K562 (cell line): Measurements from ENCODE around the gene BCL7C. TPM values are rescaled to one million over a fixed set of nuclear protein-coding genes. Genes with fewer than 3 reads are reported as not detected.
A peak's percentile ranks its signal among the peaks of the same experiment; 100 is the strongest.

Experiments
- CUX1 ChIP-seq: fragments of 200-800 bp; sonication (Bioruptor generic); IDR thresholded peaks from 2 replicates; pipeline ENCODE4 v1.6.1; 2016; ENCODE audit warnings: missing genetic modification characterization, missing compliant biosample characterization
- E2F6 ChIP-seq, 2 experiments: IDR thresholded peaks; 2 replicates each; pipeline ENCODE4 v1.6.1; 2011; ENCODE audit warnings: borderline replicate concordance in 1 of 2, control low read depth in 1 of 2, low read depth in 1 of 2, low read length in 1 of 2, mild to moderate bottlenecking in 1 of 2, mixed read lengths in 1 of 2, moderate library complexity in 1 of 2; ENCODE audit not compliant: insufficient read depth in 1 of 2, insufficient read length in 1 of 2, poor library complexity in 1 of 2, severe bottlenecking in 1 of 2; ENCODE audit errors: extremely low read depth in 1 of 2
- GABPB1 ChIP-seq: sonication (generic); formaldehyde crosslinking; IDR thresholded peaks from 2 replicates; pipeline ENCODE4 v1.8.0; 2022; ENCODE audit warnings: mild to moderate bottlenecking, missing genetic modification reagents
- GATAD2B ChIP-seq: fragments of 450-650 bp; IDR thresholded peaks from 2 replicates; pipeline ENCODE4 v1.6.1; 2017; ENCODE audit warnings: mild to moderate bottlenecking, borderline replicate concordance
- MTF1 ChIP-seq: fragments of 250-450 bp; sonication (Bioruptor Pico); IDR thresholded peaks from 2 replicates; pipeline ENCODE4 v1.9.0; 2021; ENCODE audit warnings: moderate library complexity, mild to moderate bottlenecking, inconsistent platforms, borderline replicate concordance
- MYC ChIP-seq, 2 experiments: fragments of 250-450 bp in 1 of 2; sonication (Bioruptor Pico) in 1 of 2; IDR thresholded peaks; 2 replicates each; pipeline versions ENCODE4 v1.5.1 to v1.6.1; 2012 to 2021; ENCODE audit warnings: low read depth in 2 of 2, borderline replicate concordance in 1 of 2, improper control_type of control experiment in 1 of 2, low read length in 1 of 2, mild to moderate bottlenecking in 1 of 2, moderate library complexity in 1 of 2
- MYNN ChIP-seq, 2 experiments: sonication (generic); formaldehyde crosslinking in 1 of 2; IDR thresholded peaks; 2 replicates each; pipeline versions ENCODE4 v1.5.0 to v1.6.1; 2016 to 2020; ENCODE audit warnings: antibody characterized with exemption in 1 of 2, missing genetic modification reagents in 1 of 2
- NRF1 ChIP-seq, 2 experiments: fragments of 450-650 bp; IDR thresholded peaks in 1 of 2; conservative IDR thresholded peaks in 1 of 2; 2 replicates each; pipeline ENCODE4 v1.6.1; 2014; ENCODE audit warnings: mild to moderate bottlenecking in 2 of 2
- RAD21 ChIP-seq, 2 experiments: fragments of 250-450 bp in 1 of 2; fragments of 450-650 bp in 1 of 2; sonication (Bioruptor Pico) in 1 of 2; formaldehyde crosslinking in 1 of 2; IDR thresholded peaks in 1 of 2; conservative IDR thresholded peaks in 1 of 2; 2 replicates each; pipeline versions ENCODE4 v1.4.0 to v1.8.0; 2020 to 2022; ENCODE audit warnings: mild to moderate bottlenecking in 2 of 2, moderate library complexity in 1 of 2
- RBM22 ChIP-seq: fragments of 200-400 bp; formaldehyde crosslinking; IDR thresholded peaks from 2 replicates; pipeline ENCODE4 v1.6.1; 2018; ENCODE audit warnings: low read length, low read depth; ENCODE audit not compliant: poor library complexity, severe bottlenecking
- SIN3A ChIP-seq, 2 experiments: fragments of 150-350 bp in 1 of 2; IDR thresholded peaks; 2 replicates each; pipeline ENCODE4 v1.6.1; 2011 to 2016; ENCODE audit warnings: borderline replicate concordance in 2 of 2, low read depth in 2 of 2, low read length in 2 of 2, mild to moderate bottlenecking in 2 of 2, moderate library complexity in 2 of 2; ENCODE audit not compliant: control insufficient read depth in 1 of 2
- ZBTB9 ChIP-seq: fragments of 450-650 bp; formaldehyde crosslinking; IDR thresholded peaks from 2 replicates; pipeline ENCODE4 v1.4.0; 2020; ENCODE audit warnings: mild to moderate bottlenecking, moderate library complexity
- ZNF12 ChIP-seq: sonication (generic); formaldehyde crosslinking; IDR thresholded peaks from 2 replicates; pipeline ENCODE4 v1.4.0; 2020; ENCODE audit warnings: mild to moderate bottlenecking, missing genetic modification reagents
- ZNF232 ChIP-seq: sonication (generic); formaldehyde crosslinking; IDR thresholded peaks from 2 replicates; pipeline ENCODE4 v1.8.0; 2022; ENCODE audit warnings: mild to moderate bottlenecking, missing genetic modification reagents
- ZNF586 ChIP-seq: fragments of 450-650 bp; formaldehyde crosslinking; conservative IDR thresholded peaks from 2 replicates; pipeline ENCODE4 v1.4.0; 2020; ENCODE audit warnings: mild to moderate bottlenecking, moderate library complexity
- polyA plus RNA-seq, 8 experiments: library from polyadenylated mRNA; depleted of rRNA in 4 of 8; stranded (reverse) in 5 of 8; unstranded in 3 of 8; fragments of >200 nt; fragmentation: Nextera tagmentation in 2 of 8; fragmentation: Illumina TruSeq in 1 of 8; extraction: Ambion mirVana in 2 of 8; extraction: Trizol in 1 of 8; gene quantifications; 2 replicates each; pipeline versions ENCODE4 v1.2.1 to v1.2.3, GENCODE V29; 2011 to 2014; ENCODE audit warnings: inconsistent platforms in 1 of 8, missing spikeins in 1 of 8
- total RNA-seq, 7 experiments: library from RNA; depleted of rRNA in 6 of 7; stranded (reverse); fragments of >200 nt in 6 of 7; fragmentation: Illumina TruSeq in 2 of 7; extraction: Trizol in 2 of 7; gene quantifications; 2 replicates each; pipeline versions ENCODE4 v1.2.1 to v1.2.3, GENCODE V29; 2011 to 2021; ENCODE audit warnings: low replicate concordance in 1 of 7

Gene BCL7C
- total and polyA plus RNA-seq, 9 of the 15 experiments (the other 6 are each of a cell fraction or from before 2014, with no cell fraction given), result 1.7 to 85.8 (median 19.6) TPM

DNA sequence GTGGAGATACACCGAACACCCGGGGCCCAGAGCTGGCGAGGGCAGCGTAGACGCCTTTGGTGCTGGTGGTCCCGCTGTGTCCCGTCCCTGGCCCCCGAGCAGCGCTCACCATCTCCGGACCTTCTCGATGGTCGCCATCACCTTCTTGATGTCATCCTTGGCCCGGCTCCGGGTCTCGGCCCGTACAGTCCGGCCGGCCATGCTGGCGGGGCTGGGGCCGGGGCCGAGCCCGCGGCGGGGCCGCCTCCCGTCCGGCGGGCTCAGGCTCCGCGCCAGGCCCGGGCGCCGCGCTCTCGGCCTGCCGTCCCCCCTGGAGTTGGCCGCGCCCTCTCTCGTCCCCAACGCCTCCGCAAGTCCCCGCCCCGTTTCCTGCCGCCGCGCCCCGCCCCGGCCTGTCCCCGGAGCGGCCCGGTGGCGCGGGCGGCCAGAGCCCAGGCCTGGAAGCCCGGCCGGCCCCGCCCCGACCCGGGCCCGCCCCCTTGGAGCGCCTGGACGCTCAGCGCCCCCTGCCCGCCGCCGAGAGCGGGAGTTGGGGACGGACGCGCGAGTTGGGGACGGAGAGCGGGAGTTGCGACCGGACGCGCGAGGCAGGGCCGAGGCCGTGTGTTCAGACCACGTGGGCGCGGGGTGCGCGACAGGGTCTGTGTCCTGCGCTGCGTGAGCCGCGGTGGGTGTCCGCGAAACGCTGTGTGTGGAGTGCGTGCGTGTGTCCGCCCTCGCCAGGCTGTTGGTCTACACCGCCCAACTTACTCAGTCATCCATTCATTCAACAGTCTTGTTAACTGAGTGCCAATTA lies at the start of gene BCL7C (continued):
- TF ChIP-seq CUX1 (CRISPR knock-in tag) (peak; percentile 75; the same call in 1 of the 2 replicates), NRF1 (conservative IDR thresholded peaks at IDR 0.05 in 1 of 2, IDR thresholded peaks at IDR 0.05 in 1 of 2) (peak; percentile 62 to 68), MTF1 (no peak), MYC (IDR thresholded peaks at IDR 0.05; ENCODE audit: low read depth, low read length) (peak; percentile 98), MYC (CRISPR knock-in tag; IDR thresholded peaks at IDR 0.05; ENCODE audit: borderline replicate concordance, low read depth) (peak; percentile 95; the same call in 1 of the 2 replicates), MYNN (IDR thresholded peaks at IDR 0.05) (no peak; the same call in 1 of the 2 replicates), MYNN (CRISPR knock-in tag; IDR thresholded peaks at IDR 0.05) (no peak), GATAD2B (peak; percentile 79), ZBTB9 (CRISPR knock-in tag) (peak; percentile 88), E2F6 (IDR thresholded peaks at IDR 0.05; ENCODE audit: borderline replicate concordance in 1 of 2, extremely low read depth in 1 of 2, insufficient read depth in 1 of 2, insufficient read length in 1 of 2, low read depth in 1 of 2, low read length in 1 of 2, poor library complexity in 1 of 2, severe bottlenecking in 1 of 2) (peak; percentile 100), ZNF232 (CRISPR knock-in tag) (peak; percentile 90; the same call in 1 of the 2 replicates), RAD21 (CRISPR knock-in tag; conservative IDR thresholded peaks at IDR 0.05 in 1 of 2, IDR thresholded peaks at IDR 0.05 in 1 of 2) (peak; percentile 37 to 52), SIN3A (IDR thresholded peaks at IDR 0.05; ENCODE audit: borderline replicate concordance in 2 of 2, control insufficient read depth in 1 of 2, low read depth in 2 of 2, low read length in 2 of 2) (peak; percentile 57 to 67; a peak in 1 of 4 replicates), ZNF586 (0 out of 2 replicates have a peak, but pooled peaks have one; percentile 35), ZNF12 (CRISPR knock-in tag) (peak; percentile 42; the same call in 1 of the 2 replicates), RBM22 (no peak), GABPB1 (peak; percentile 91)
